Stimulated activated CD8-positive, alpha-beta memory T cell treated with anti-CD3 and anti-CD28 coated beads, Interleukin-15, amount 100 ng/mL, for 1 hour (primary cell): ENCODE results near the gene INCENP.

ENCODE experiments used
- DNase-seq: peaks from one replicate; pipeline ENCODE4 v3.0.0-alpha.2; 2020; ENCODE audit warnings: low read depth

INCENP gene

GRCh38 chr11:62141111-62142042 lies 17.6 kb downstream of the INCENP start:
- no peak for DNase-seq

- no peak for DNase-seq
These were observed 18.2 kb downstream of the INCENP start for GRCh38 chr11:62142043-62142375.

- DNase-seq: no peak
These were observed 19.1 kb downstream of the INCENP start for GRCh38 chr11:62142921-62143320.

- DNase-seq: no peak
These were observed 19.9 kb downstream of the INCENP start for GRCh38 chr11:62143727-62144126.

GRCh38 chr11:62144641-62145255 lies 20.9 kb downstream of the INCENP start:
- no peak for DNase-seq

- DNase-seq: no peak
These were observed 21.6 kb downstream of the INCENP start for GRCh38 chr11:62145261-62145871.

GRCh38 chr11:62146476-62147200 lies 22.8 kb downstream of the INCENP start:
- no peak for DNase-seq

GRCh38 chr11:62147545-62147944 lies 23.7 kb downstream of the INCENP start:
- DNase-seq: no peak

- DNase-seq: no peak
These were observed 24.6 kb downstream of the INCENP start for GRCh38 chr11:62148271-62148980.

- no peak for DNase-seq
These were observed 26.4 kb downstream of the INCENP start for GRCh38 chr11:62149986-62150886.

GRCh38 chr11:62150887-62151736 lies 27.3 kb downstream of the INCENP start:
- DNase-seq: no peak

GRCh38 chr11:62151737-62152102 lies 27.9 kb downstream of the INCENP start:
- DNase-seq: no peak

GRCh38 chr11:62152245-62153086 lies 28.7 kb downstream of the INCENP start:
- DNase-seq: no peak

GRCh38 chr11:62153087-62153395 lies 29.2 kb downstream of the INCENP start:
- DNase-seq: no peak

- no peak for DNase-seq
These were observed 29.8 kb downstream of the INCENP start for GRCh38 chr11:62153617-62154016.

- no peak for DNase-seq
These were observed 33.8 kb downstream of the INCENP start for GRCh38 chr11:62157603-62158002.

GRCh38 chr11:62166371-62166770 lies 42.6 kb downstream of the INCENP start:
- DNase-seq: no peak

- DNase-seq: no peak
These were observed 45.6 kb downstream of the INCENP start for GRCh38 chr11:62169448-62169847.

- no peak for DNase-seq
These were observed 46.1 kb downstream of the INCENP start for GRCh38 chr11:62169935-62170334.
